Fibroblast of skin of scalp (primary cell): ENCODE measurements around the gene ZNF687.
A peak's percentile ranks its signal among the peaks of the same experiment; 100 is the strongest.

Experiments used
- DNase-seq: peaks from one replicate; pipeline ENCODE4 v3.0.0-alpha.2; 2013

The ZNF687 gene

DNA sequence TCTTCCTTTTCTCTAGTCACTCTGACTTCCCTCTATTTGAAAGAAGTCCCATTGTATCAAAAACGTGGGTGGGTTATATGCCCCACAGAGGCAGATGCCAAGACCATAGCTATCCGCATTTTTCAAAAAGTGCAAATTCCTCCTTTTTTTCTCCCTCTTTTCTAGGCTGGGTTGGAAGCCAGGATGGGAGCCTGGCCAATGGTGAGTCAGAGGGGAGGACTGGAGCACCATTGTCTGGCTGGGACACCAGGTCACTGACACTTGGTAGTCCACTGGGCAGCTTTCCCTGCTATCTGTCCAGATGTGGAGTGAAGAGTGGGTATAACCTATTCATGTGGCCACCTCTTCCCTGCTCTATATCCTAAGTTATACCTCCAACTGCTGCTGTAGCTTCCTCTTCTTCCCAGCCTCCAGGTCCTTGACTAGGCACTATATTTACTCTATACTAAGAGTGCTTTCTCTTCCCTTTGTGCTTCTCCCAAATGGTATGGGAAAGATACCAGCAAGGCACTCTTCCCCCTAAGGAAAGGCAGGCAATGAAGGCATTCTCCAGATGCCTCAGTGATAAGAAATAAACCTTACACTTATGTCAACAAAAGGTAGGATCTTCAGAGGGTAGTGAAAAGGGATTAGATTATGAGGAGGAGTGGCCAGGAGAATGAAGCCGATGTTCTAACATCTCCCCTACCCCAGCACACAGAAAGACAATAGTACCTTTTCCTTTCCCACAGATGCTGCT is 32.2 kb downstream of the ZNF687 start:
- DNase-seq: peak; percentile 88

DNA sequence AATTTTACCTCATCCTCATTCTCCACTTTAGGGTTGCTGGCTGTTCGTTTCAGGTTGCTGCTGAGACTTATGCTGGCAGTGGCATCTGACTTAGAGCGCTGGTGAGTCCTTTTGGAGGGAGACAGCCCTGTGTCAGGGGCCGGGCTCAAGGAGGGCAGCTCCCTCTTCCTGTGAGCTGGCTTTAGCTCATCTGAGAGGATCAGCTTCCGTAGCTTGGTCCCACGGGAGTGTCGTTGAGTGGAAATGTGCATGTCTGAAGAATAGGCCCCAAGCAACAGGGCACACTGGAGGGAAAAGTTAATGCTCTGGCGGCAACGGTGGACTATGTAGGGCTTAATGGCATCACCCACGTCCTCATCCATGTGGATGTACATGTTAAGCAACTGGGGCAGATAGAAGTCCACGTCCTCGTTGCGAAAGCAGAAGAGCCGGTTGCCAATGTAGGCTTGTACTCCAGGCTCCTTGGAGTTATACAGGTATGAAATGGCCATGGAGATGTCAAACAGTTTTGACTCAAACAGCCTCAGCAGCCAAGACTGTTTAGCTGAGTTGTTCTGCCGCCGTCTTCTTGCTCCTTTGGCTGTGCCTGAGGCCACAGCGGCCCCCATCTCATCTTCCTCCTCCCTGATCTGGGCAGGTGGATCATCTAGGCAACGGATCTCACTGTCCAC is 33.6 kb downstream of the ZNF687 start:
- DNase-seq: no peak

DNA sequence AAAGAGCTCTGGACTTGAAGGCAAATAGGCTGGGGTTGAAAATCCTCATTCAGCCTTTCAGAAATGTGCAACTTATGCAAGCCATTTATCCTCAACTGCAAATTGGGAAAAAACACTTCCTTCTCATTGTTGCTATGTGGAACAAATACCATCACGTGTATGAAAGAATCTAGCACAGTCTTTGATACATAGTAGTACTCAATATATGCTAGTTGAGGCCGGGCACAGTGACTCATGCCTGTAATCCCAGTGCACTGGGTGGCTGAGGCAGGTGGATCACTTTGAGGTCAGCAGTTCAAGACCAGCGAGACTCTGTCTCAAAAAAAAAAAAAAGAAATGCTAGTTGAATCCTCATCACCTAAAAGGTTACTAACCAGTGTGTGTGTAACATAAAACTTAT is 36.9 kb downstream of the ZNF687 start:
- no peak for DNase-seq

DNA sequence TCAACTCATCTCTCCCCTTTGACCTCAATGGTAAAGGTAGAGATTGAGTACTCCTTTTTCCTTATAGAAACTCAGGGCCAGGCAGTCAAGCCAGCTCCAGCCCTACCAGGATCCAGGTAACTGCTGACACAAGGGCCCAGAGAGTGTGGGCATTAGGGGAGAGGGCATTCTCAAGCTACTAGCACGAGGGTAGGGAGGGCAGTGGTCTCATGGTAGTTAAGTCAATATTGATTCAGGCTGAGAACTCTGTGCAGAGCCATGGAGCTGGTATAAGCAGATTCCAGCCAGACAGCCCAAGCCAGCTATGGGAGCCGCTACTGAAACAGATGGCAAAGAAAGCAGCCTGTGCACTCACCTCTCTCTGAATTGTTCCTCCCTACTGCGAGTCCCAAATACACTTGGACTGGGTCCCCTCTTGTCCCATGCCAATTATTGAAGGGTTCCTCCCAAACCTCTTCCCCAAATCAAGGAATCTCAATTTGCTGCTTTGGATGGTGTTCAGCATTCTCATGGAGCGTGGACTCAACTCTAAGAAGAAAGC is 42.4 kb downstream of the ZNF687 start:
- DNase-seq: no peak

DNA sequence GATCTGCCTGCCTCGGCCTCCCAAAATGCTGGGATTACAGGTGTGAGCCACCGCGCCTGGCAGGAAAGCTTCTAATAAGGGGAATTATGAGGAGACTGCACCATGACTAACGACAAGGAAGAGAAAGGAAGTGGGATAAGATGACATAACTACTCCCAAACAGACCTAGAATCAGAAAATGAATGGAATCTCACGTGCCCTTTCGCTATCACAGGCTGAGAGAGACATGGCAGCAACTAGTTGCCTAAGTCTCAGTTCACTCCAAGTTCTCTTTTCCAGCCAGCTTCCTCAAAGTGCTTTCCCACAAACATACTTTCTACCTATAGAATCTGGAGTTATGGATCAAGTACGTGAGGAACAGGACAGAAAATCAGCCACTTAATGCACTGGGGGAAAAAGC is 43.1 kb downstream of the ZNF687 start:
- DNase-seq: no peak

DNA sequence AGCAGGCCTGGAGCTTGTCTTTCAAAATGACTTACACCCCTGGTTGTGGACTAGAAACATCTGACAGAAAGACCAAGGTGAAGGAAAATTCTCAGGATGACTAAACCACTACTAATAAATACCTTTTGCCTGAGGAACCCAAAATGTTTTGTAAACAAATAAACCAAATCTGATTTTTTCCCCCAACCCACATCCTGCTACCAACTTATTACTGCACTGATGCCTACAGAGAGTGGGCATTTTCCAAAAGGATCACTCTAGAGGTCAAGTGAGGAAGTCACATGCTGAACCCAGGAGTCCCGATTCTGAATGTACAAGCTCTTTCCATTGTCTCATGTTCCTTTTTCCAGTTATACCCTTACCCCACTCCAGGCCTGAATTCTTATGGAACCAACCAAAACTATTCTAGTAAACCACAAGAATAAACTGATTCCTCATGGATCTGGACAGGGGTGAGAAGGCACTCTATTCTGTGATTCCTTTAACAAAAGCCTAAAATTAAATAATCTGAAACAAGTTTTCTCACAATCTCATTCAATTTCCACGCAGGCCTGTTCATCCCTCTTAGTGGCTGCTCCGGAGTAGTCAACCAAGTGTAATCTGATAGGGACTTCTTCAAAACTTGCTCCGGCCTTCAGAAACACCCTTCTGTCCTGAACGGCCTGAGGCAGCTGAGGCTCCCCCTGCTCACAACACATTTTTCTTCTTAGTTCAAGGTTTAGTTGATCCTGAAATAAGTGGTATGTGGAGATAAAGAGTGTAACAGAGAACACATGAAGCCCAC is 43.7 kb downstream of the ZNF687 start:
- DNase-seq: peak; percentile 18

DNA sequence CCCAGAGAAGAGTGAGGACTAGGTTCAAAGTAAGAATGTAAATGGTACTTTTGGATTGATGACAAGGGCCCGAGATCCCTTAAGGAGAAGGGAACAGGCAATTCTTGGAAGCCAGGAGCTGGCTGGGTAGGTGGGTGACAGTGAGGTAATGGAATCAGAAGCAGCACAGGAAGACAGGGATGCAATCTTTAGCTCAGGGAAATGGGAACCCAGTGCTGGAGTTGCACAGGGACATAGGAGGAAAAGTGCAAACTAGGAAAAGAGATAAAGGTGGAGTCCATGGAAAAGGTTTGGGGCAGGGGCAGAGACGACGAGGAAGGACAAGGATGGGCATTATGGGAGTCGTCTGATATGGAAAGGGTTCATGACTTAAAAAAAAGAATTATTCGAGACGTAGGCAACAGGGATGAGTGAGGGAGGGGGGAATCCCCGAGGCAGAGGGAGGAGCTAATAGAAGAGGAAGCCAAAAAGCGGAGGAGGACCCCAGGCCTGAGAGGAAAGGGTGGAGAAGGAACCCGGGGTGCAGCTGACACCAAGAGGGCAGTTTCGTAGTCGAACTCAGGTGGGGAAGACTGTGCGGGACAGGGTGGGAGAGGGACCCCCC is 44.6 kb downstream of the ZNF687 start:
- peak; percentile 50 for DNase-seq

DNA sequence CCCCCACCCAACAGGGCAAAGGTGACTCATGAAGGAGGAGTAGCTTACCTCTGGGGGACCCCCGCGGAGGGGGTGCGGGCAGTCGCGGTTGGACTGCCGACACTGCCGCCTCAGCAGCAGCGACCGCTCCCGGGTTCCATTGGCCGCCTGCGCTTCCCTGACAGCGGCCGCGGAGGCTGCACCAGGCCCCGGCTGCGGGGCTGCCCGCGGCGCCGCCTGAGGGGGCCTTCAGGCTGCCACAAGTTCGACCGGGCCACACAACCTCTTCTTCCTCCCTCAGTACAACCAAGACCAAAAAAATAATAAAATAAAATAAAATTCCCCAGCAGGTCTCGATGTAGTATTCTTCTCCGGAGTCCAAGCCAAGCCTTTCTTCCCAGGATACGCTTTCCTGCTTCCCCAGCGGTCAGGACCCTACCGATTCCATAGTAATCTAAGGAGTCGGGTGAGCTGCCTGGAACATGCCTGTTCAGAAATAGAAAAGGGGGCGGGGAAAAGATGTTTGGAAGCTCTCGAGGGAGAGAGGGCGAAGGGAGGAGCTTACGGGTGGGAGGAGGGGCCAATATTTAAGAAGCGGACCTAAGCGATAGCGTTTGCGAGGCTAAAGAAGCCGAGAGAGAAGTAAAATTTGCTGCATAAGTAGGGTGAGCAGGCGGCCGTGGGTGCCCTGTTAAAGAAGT is 45.3 kb downstream of the ZNF687 start, which contains the start of gene PI4KB:
Gene PI4KB (minus strand): TSS at position 194 of the 680 bp plus-strand sequence. CDS start 10,935 bp downstream, outside the sequence.
- peak; percentile 99 for DNase-seq

DNA sequence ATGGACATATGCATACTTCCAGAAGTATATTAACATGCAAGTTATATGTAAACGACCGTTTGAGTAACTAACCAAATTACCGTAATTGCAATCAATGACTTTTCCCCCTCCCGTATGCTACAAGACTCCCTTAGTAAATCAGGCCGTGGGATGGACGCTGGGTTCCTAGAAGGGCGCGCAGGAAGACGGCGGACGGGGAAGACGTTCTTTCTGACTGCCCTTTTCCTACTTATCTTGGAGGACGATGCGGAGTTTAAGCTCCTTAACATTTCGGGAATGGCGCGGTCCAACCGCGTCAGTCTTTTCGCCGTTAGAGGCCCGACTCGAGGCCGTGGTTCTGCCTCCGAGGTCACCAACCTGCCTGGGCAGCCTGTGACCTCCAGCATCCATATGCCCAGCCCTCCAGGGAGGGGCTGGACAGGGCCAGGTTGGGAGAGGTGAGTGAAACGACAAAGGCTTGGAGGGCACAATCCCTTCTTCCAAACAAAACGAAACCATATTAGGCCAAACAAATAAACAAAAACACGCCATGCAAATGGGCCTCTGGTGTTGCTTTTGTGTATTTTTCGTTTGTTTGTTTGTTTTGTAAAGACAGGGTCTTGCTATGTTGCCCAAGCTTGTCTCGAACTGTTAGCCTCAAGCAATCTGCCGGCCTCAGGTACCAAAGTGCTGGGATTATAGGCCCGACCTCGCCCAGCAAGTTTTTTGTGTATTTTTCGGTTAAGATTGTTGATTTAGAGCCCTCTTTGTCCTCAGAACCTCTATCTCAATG is 46.0 kb downstream of the ZNF687 start:
- DNase-seq: peak; percentile 8

DNA sequence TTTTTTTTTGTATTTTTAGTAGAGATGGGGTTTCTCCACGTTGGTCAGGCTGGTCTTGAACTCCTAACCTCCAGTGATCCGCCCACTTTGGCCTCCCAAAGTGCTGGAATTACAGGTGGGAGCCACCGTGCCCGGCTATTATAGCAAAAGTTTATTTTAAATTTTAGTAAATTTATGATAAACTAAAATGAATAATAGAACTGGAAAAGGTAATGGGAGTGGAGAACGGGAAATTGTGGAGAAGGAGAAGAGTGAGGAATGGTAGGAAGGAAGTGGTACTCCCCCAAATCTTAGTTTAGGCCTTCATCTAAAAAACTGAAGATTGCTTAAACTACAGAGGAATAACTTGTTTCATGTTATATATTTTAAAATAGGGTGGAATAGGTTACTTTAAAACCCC is 52.7 kb downstream of the ZNF687 start:
- DNase-seq: no peak

DNA sequence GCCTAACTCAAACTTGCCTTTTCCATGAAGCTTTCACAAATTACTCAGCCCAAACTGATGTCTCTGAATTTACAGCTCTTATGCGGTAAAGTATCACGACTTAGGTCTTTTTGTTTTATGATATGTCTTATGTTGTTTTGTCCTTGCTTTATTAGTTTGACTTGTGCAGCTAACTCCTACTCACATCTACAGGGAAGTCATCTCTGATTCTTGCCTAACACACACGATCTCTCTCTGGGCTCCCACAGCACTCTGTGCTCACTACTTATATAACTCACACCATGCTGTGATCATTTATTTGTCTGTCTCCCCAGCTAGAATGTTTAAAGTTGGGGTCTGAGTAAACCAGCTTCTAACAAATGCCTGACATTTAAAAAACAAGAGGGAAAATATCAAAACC is 54.5 kb downstream of the ZNF687 start:
- no peak for DNase-seq

DNA sequence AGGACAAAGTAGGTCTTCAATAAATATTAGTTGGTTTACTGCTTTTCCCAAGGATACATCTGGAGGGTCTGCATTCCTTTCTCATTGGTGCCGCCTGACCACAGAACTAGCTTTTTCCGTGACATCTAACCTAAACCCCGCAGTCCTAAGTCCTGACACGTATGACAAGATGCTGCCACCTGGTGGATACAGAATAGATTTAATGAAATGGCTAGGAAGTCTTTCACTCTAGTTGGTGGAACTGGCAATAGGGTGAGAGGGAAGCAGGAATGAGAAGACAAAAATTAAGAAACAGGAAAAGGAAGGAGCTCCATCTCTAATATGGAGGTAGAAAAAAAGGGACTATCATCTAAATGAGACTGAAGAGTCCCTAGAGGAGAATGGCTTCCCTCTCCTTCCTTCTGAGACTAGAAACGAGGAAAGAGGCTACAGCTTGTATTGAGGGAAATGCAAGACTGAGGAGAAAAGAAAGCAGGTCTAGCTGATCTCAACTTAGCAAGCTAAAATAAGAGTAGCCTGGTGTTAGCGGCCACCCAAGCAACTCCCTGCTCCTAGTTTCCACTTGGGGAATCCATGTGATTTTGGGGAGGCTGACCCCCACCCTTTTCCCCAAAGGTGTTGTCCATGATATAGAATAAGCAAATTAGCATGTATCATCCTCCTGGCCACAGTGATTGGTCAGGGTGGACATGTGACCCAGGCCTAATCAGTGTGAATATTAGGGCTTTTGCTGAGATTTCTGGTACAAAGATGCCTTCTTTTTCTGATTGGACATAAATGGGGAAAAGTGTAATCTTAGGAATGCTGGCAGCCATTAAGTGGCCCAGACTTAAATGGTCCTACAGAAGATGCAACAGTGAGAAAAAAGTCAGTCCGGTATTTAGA is 59.0 kb downstream of the ZNF687 start:
- DNase-seq: peak; percentile 87
